Activated T-cell treated with anti-CD3 and anti-CD28 coated beads for 48 hours (primary cell): ENCODE data around the gene MALRD1.

Source experiments
- DNase-seq: peaks from one replicate; pipeline ENCODE4 v3.0.0-alpha.2; 2020; ENCODE audit warnings: low read depth

Gene MALRD1

DNA sequence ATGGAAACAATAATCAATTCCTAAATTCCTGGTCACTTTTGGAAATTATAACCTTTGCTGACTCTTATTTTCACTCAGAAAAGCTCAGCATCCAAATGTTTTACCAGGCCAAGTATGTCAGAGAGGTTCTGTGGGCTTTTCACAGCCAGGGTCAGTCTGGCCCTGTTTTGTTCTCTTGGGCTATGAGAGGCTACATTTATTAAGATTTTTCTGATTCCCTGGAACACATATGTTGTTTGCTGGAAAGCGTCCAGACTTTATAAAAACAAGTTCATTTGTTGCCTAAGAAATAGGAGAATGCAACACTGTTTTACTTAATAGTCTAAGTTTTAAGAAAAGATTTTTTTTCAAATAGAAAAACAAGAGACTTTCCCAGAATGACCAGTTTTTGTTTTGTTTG is 529.2 kb downstream of the MALRD1 start:
- DNase-seq, result no peak

- DNase-seq, result no peak
Measured at GRCh38 chr10:19578571-19578970, 530.0 kb downstream of the MALRD1 start.

DNA sequence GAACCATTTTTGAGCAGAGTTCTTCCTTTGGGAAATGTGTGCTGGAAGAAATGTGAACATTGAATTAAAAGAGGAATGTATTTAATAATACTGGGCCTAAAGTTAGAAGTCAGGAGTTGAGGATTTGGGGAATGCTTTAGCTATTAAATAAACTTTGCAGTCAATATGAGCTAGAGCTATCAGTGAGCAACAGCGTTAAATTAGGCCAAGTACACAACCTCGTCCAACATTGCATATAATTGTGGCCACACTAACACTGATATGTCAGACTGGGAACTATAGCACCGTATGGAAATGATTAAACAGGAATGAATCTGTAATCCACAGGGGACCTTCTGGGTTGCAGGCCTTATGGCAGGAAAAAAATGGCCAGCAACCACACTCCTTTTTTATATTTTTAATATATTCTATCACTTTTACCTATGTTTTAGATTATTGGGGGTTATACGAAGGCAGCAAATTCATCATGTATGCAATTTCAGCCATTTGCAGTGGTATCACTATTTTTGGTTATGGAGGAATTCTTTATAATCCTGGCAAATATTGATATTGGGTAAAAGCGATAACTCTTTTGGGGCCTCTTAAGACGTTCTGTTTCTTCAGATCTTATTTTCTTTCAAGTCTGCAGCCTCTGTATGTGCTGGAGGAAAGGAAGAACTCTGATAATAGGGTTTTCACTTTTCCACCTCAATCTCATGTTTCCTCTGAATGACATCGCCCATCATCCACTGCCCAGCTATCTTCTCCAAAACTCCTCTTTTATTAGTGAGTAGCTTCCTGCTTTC is 531.4 kb downstream of the MALRD1 start:
- no peak for DNase-seq

DNA sequence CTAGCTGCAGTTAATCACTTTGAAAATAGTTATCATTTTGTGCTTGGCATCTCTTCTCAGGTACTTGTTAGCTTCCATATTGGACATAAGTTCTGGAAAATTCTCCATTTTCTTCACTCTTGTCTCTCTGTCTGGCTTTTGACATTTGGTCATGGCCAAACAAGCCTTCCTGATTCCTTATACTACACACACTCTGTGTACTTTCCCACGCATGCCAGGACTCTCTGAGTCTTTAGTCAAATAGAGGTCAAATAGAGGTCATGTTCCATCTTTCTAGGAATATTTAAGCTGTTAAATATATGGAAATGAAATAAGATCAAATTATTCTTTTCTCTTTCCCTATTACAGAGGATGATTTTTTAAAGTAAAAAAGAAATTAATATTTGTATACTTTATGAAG is 532.1 kb downstream of the MALRD1 start:
- no peak for DNase-seq

DNA sequence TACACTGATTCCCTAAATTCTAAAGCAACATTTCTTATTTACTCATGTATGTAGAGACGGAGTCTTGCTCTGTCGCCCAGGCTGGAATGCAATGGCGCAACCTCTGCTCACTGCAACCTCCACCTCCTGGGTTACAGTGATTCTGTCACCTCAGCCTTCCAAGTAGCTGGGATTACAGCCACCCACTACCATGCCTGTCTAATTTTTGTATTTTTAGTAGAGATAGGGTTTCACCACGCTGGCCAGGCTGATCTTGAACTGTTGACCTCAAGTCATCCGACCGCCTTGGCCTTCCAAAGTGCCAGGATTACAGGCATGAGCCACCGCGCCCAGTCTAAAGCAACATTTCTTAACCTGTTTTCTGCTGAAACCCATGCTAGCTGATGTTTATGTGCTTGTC is 540.0 kb downstream of the MALRD1 start:
- no peak for DNase-seq

DNA sequence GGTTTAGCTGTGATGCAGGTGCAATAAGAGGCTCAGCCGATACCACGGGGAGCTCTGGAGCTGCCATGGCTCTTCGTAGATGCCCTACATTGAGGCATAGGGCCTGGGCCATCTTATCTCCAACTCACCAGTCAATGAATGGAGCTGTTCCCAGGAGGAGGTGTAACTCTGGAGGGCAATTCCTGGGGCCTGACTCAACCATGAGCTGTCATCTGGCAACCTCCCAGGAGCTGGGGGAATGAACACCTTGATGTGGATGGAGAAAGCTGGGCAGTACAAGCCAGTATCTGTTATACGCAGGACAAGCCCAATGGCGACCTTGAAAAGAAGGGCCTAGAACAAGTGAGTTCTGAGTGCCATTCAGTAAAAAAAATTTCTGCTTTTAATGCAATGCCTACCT is 543.7 kb downstream of the MALRD1 start:
- no peak for DNase-seq

DNA sequence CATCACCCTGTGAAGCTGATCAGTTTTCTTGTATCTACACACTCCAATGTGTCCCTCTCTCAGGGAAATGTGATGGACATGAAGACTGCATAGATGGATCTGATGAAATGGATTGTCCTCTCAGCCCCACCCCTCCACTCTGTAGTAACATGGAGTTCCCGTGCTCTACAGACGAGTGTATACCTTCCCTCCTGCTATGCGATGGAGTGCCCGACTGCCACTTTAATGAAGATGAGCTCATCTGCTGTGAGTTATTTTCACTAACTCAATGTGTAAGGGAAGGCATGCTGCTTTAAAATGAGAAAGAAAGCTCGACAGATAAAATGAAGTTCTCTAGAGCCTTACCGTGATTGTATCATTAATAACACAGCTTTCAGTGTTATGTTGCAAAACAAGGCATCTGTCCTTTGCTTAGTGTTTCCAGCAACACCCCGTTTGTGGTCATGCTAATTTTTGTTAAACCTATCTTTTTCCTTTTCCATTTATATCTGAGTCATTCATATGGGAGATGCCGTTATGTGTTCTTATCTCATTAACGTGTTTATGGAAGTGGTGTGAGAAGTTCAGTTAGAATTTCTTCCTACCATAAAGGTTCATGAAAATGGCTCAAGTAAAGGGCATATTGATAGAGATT is 546.7 kb downstream of the MALRD1 start:
- no peak for DNase-seq

GRCh38 chr10:19605806-19606205 is 557.2 kb downstream of the MALRD1 start:
- no peak for DNase-seq

DNA sequence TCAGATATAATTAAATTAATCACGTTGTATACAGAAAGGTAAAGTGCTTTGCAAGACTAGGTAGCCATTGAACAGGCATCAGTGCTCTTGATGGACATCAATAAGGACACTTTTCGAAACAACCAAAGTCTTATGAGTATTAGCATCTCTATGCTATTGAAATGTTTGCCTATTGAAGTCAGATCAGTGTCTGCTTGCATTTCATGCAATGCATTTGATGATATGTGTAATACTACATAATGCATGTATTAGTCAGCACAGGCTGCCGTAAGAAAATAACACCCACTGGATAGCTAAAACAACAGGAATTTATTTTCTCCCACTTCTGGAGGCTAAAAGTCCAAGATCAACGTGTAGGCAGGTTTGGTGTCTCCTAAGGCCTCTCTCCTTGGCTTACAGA is 558.4 kb downstream of the MALRD1 start:
- no peak for DNase-seq

DNA sequence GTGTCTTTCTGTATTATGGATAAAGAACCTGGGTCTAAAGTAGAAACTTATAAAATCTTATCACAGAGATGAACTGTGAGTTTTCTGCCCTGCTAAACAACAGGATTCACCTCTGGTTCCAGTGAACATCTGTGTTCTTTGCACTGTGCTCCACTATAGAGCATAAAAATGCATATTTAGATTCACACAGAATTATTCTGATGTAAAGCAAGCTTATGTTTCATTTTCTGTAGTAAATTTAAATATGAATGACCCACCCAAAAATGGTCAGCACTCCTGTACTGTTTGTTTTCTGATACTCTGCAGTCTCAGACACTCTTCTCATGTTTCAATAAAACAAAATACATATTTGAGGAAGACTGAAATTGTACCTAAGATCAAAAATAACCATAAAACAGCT is 563.2 kb downstream of the MALRD1 start:
- DNase-seq, result no peak

DNA sequence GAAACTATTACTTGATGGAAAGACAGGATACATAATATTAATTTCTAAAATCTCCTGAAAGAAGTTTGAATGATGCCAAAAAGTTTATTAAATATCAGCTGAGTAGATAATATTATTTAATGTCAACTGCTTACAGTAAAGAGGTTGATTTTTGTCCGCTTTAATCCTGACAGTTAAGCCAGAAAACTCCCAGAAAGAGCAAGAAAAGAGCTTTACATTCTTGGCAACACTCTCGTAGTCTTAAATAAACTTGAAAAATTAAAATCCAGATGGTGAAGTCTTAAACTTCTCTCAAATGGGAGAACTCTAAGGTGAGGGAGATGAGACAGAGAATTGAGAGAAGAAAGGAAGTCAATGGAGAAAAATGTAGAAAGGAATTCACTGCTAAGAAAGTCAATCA is 568.4 kb downstream of the MALRD1 start:
- no peak for DNase-seq

DNA sequence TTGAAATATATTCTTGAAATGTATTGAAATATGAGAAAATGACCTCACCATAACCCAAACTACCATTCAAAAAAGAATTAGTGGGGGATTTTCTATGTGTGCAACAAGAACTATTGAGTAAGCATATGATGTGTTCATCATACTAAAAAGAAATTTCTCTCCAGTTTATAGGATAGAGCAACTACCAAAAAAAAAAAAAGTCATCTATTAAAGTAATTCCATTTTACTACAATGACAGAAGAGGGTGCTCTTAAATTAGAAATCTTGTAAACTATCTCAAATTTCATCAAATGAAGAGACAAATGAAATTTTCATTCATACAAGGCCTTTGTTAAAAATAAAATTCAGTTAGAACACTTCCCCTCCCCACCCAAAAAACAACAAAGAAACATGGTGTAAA is 572.2 kb downstream of the MALRD1 start:
- DNase-seq, result no peak

GRCh38 chr10:19623321-19623720 is 574.7 kb downstream of the MALRD1 start:
- DNase-seq, result no peak

GRCh38 chr10:19626156-19626555 is 577.6 kb downstream of the MALRD1 start:
- DNase-seq, result no peak

- no peak for DNase-seq
Measured at GRCh38 chr10:19628767-19629560, 580.4 kb downstream of the MALRD1 start.

GRCh38 chr10:19629567-19629966 is 581.0 kb downstream of the MALRD1 start:
- DNase-seq, result no peak

DNA sequence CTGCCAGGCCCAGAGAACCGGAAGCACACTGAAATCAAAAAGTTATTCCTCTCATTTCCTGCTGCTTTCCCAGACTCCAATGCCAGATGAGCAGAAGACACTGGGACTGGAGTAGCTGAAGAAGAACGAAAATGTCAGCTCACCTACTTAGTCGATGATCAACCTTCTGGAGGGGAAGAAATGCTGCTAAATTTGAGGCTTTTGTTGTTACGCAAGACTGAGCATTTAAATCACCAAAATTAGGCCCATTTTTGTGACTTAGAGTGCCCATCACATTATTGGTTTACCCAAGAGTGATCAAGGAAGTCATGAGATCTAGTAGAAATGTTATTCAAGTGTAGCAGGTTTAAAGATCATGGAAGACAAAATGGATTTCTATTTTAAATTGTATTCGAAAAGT is 585.6 kb downstream of the MALRD1 start:
- DNase-seq, result no peak

- no peak for DNase-seq
Measured at GRCh38 chr10:19638182-19638895, 589.7 kb downstream of the MALRD1 start.

DNA sequence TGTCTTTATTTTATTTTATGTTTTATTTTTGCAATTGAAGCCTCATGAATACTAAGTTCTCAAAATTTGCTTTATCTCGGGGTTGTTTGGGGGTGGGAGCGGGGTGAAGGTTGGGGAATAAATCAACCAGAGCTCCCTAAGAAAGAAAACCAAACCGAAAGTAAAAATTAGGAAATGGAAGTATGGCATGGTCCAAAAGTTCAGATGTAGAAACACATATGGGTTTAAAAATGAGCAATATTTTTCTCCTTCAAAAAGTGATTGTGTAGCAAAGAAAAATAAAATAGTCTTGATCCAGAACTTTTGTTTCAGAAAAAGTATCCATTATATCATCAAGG is 590.3 kb downstream of the MALRD1 start:
- DNase-seq, result no peak

GRCh38 chr10:19640566-19641263 is 592.1 kb downstream of the MALRD1 start:
- no peak for DNase-seq

DNA sequence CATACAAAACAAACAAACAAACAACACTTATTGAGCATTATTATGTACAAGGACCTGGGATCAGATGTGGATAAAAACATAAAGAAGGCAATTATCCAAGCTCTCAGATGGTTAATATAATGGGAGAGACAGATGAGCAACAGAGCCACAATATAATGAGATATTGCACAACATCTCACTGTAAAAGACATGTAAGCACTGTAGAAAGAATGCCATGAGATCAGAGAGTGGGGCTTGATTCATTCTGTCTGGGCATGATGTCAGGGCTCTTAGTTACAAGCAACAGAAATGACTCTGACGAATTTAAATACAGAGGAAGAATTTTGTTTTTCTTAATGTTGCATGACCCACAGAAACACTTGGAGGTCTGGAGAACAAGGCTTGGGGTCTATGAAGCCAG is 602.9 kb downstream of the MALRD1 start:
- no peak for DNase-seq

DNA sequence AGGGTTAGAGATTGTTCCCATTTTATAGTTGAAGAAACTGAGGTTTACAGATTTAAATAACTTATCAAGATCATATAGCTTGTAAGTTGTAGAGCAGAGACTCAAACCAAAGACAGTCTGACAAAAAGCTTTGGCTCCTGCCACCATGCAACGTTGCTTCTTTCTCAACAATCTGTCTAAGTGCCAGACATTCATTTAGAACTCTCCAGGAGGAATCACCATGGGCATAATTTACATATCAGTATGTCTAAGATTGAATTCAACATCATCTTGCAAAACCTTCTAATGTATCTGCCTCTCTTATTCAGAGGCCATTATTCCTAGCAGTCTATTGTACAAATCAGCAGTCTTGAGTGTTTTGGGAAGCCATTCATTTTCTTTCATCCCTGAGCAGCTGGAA is 604.1 kb downstream of the MALRD1 start:
- no peak for DNase-seq
